Activated CD4-positive, alpha-beta T cell treated with anti-CD3 and anti-CD28 coated beads, Interleukin-2, amount 10 ng/mL, durations not matched to agents 7 days and 5 days (primary cell): ENCODE data around the gene VWA8. TPM values are rescaled to one million over a fixed set of nuclear protein-coding genes. Genes with fewer than 3 reads are reported as not detected.
"Not testable (repeated sequence)": the region's sequence is repeated elsewhere in the genome, so short reads cannot be mapped to it uniquely, and the experiment has no call there.

Source experiments
- CTCF ChIA-PET: fragments of 350-600 bp; sonication (Branson Sonifier 250); formaldehyde crosslinking; loops from one replicate; lab custom pipeline; 2021; ENCODE audit warnings: antibody characterized with exemption; lab: Charles Lee
- POLR2A ChIA-PET: fragments of 350-600 bp; sonication (Branson Sonifier 250); formaldehyde crosslinking; loops from one replicate; lab custom pipeline; 2021; ENCODE audit warnings: antibody characterized with exemption; lab: Charles Lee
- DNase-seq: peaks from one replicate; pipeline ENCODE4 v3.0.0-alpha.2; 2020
- H3K27ac Mint-ChIP-seq: one replicate; pipeline ENCODE4 v1.8.0; 2021; ENCODE audit warnings: mild to moderate bottlenecking, moderate library complexity, mixed read lengths
- H3K27me3 Mint-ChIP-seq: one replicate; pipeline ENCODE4 v1.8.0; 2021; ENCODE audit warnings: mixed read lengths
- H3K36me3 Mint-ChIP-seq: one replicate; pipeline ENCODE4 v1.8.0; 2021; ENCODE audit warnings: low read depth, mixed read lengths
- H3K4me1 Mint-ChIP-seq: one replicate; pipeline ENCODE4 v1.8.0; 2021; ENCODE audit warnings: mixed read lengths
- H3K4me3 Mint-ChIP-seq: one replicate; pipeline ENCODE4 v1.8.0; 2021; ENCODE audit warnings: mild to moderate bottlenecking, moderate library complexity, mixed read lengths
- H3K9me3 Mint-ChIP-seq: one replicate; pipeline ENCODE4 v1.8.0; 2021; ENCODE audit warnings: mixed read lengths
- total RNA-seq, 2 experiments: library from RNA; stranded (reverse); gene quantifications; one replicate each; pipeline ENCODE4 v1.2.3, GENCODE V29; 2021

The VWA8 gene
- total RNA-seq, 2 experiments from 2014 or later: 17.8 to 17.9 TPM

- ChIA-PET CTCF (no interaction called here), POLR2A (no interaction called here)
- H3K9me3 Mint-ChIP-seq: no peaks in the 10 kb centered on the region
- no peaks in the 10 kb centered on the region for H3K27me3 Mint-ChIP-seq
- H3K27ac Mint-ChIP-seq: no peak overlapping the region
- peaks cover 19% of the 10 kb centered on the region for H3K36me3 Mint-ChIP-seq
- no peak overlapping the region for H3K4me3 Mint-ChIP-seq
- no peak for DNase-seq
- H3K4me1 Mint-ChIP-seq: peaks cover 11% of the 10 kb centered on the region
These were observed 378.9 kb downstream of the VWA8 start for GRCh38 chr13:41582027-41582463.

- peaks cover 16% of the 10 kb centered on the region for H3K4me1 Mint-ChIP-seq
- H3K4me3 Mint-ChIP-seq: no peak overlapping the region
- H3K9me3 Mint-ChIP-seq: no peaks in the 10 kb centered on the region
- DNase-seq: no peak
- H3K27ac Mint-ChIP-seq: peak overlapping the region; percentile 33
- ChIA-PET POLR2A (no interaction called here), CTCF (interaction anchor here (1.4 kb wide), 1 partner anchor 9 kb away, joined by 3 read pairs; no protein-coding TSS in a partner anchor)
- no peaks in the 10 kb centered on the region for H3K27me3 Mint-ChIP-seq
- peaks cover 29% of the 10 kb centered on the region for H3K36me3 Mint-ChIP-seq
These were observed 380.6 kb downstream of the VWA8 start for GRCh38 chr13:41580345-41580744.

GRCh38 chr13:41579881-41580280 is 381.0 kb downstream of the VWA8 start:
- peaks cover 32% of the 10 kb centered on the region for H3K36me3 Mint-ChIP-seq
- H3K27ac Mint-ChIP-seq: no peak overlapping the region
- no peak for DNase-seq
- ChIA-PET POLR2A (no interaction called here), CTCF (interaction anchor here (0.6 to 1.4 kb wide), 4 partner anchors 9 to 652 kb away, joined by 3 to 4 read pairs (median 3); no protein-coding TSS in a partner anchor)
- no peaks in the 10 kb centered on the region for H3K9me3 Mint-ChIP-seq
- no peaks in the 10 kb centered on the region for H3K27me3 Mint-ChIP-seq
- H3K4me3 Mint-ChIP-seq: no peak overlapping the region
- peaks cover 16% of the 10 kb centered on the region for H3K4me1 Mint-ChIP-seq

GRCh38 chr13:41579168-41579567 is 381.7 kb downstream of the VWA8 start:
- ChIA-PET POLR2A (no interaction called here), CTCF (interaction anchor here (0.6 to 1.4 kb wide), 4 partner anchors 10 to 653 kb away, joined by 3 to 4 read pairs (median 3); no protein-coding TSS in a partner anchor)
- Mint-ChIP-seq H3K4me1 (peaks cover 16% of the 10 kb centered on the region), H3K27me3 (no peaks in the 10 kb centered on the region), H3K9me3 (no peaks in the 10 kb centered on the region), H3K27ac (no peak overlapping the region), H3K4me3 (no peak overlapping the region), H3K36me3 (peaks cover 37% of the 10 kb centered on the region)
- no peak for DNase-seq

- Mint-ChIP-seq H3K4me1 (peaks cover 16% of the 10 kb centered on the region), H3K27ac (no peak overlapping the region), H3K27me3 (no peaks in the 10 kb centered on the region), H3K9me3 (no peaks in the 10 kb centered on the region), H3K36me3 (peaks cover 34% of the 10 kb centered on the region), H3K4me3 (no peak overlapping the region)
- CTCF ChIA-PET: interaction anchor here (1.3 kb wide), 1 partner anchor 13 kb away, joined by 5 read pairs; no protein-coding TSS in a partner anchor
- POLR2A ChIA-PET: no interaction called here
- no peak for DNase-seq
These were observed 382.5 kb downstream of the VWA8 start for GRCh38 chr13:41578371-41578770.

GRCh38 chr13:41577436-41577835 is 383.5 kb downstream of the VWA8 start:
- ChIA-PET CTCF (interaction anchor here (1.3 kb wide), 1 partner anchor 12 kb away, joined by 5 read pairs; no protein-coding TSS in a partner anchor), POLR2A (no interaction called here)
- Mint-ChIP-seq H3K27ac (peak overlapping the region; percentile 58), H3K4me1 (peaks cover 14% of the 10 kb centered on the region), H3K9me3 (no peaks in the 10 kb centered on the region), H3K4me3 (no peak overlapping the region), H3K36me3 (peaks cover 32% of the 10 kb centered on the region), H3K27me3 (no peaks in the 10 kb centered on the region)
- no peak for DNase-seq

- H3K27ac Mint-ChIP-seq, H3K27me3 Mint-ChIP-seq, H3K9me3 Mint-ChIP-seq, DNase-seq, H3K4me3 Mint-ChIP-seq, POLR2A ChIA-PET: not testable (repeated sequence)
- H3K4me1 Mint-ChIP-seq: peaks cover 14% of the 10 kb centered on the region
- CTCF ChIA-PET: interaction anchor here (1.6 kb wide), 1 partner anchor 11 kb away, joined by 3 read pairs; no protein-coding TSS in a partner anchor
- peaks cover 25% of the 10 kb centered on the region for H3K36me3 Mint-ChIP-seq
These were observed 387.3 kb downstream of the VWA8 start for GRCh38 chr13:41573640-41574039.

- CTCF ChIA-PET: interaction anchor here (1.6 kb wide), 1 partner anchor 9 kb away, joined by 3 read pairs; no protein-coding TSS in a partner anchor
- DNase-seq, H3K27ac Mint-ChIP-seq, H3K27me3 Mint-ChIP-seq, H3K4me3 Mint-ChIP-seq, H3K4me1 Mint-ChIP-seq, H3K9me3 Mint-ChIP-seq, POLR2A ChIA-PET: not testable (repeated sequence)
- H3K36me3 Mint-ChIP-seq: peaks cover 27% of the 10 kb centered on the region
These were observed 389.0 kb downstream of the VWA8 start for GRCh38 chr13:41571817-41572340.

- POLR2A ChIA-PET: no interaction called here
- peaks cover 6% of the 10 kb centered on the region for H3K36me3 Mint-ChIP-seq
- no peak overlapping the region for H3K27ac Mint-ChIP-seq
- H3K27me3 Mint-ChIP-seq: no peaks in the 10 kb centered on the region
- CTCF ChIA-PET: interaction anchor here (1.1 to 2.8 kb wide), 2 partner anchors 10 to 20 kb away, joined by 3 to 7 read pairs; no protein-coding TSS in a partner anchor
- H3K9me3 Mint-ChIP-seq: no peaks in the 10 kb centered on the region
- H3K4me1 Mint-ChIP-seq: no peaks in the 10 kb centered on the region
- no peak for DNase-seq
- H3K4me3 Mint-ChIP-seq: no peak overlapping the region
These were observed 391.9 kb downstream of the VWA8 start for GRCh38 chr13:41568972-41569351.

- ChIA-PET POLR2A (no interaction called here), CTCF (interaction anchor here (2.8 kb wide), 1 partner anchor 9 kb away, joined by 7 read pairs; no protein-coding TSS in a partner anchor)
- H3K9me3 Mint-ChIP-seq: no peaks in the 10 kb centered on the region
- peaks cover 4% of the 10 kb centered on the region for H3K4me1 Mint-ChIP-seq
- H3K27ac Mint-ChIP-seq: no peak overlapping the region
- peaks cover 6% of the 10 kb centered on the region for H3K36me3 Mint-ChIP-seq
- DNase-seq: no peak
- no peak overlapping the region for H3K4me3 Mint-ChIP-seq
- no peaks in the 10 kb centered on the region for H3K27me3 Mint-ChIP-seq
These were observed 392.6 kb downstream of the VWA8 start for GRCh38 chr13:41568143-41568971.

GRCh38 chr13:41567363-41567762 is 393.5 kb downstream of the VWA8 start:
- no peak overlapping the region for H3K27ac Mint-ChIP-seq
- H3K4me1 Mint-ChIP-seq: peaks cover 7% of the 10 kb centered on the region
- ChIA-PET POLR2A (no interaction called here), CTCF (interaction anchor here (0.6 kb wide), 1 partner anchor 12 kb away, joined by 3 read pairs; no protein-coding TSS in a partner anchor)
- no peaks in the 10 kb centered on the region for H3K9me3 Mint-ChIP-seq
- peaks cover 6% of the 10 kb centered on the region for H3K36me3 Mint-ChIP-seq
- no peaks in the 10 kb centered on the region for H3K27me3 Mint-ChIP-seq
- no peak for DNase-seq
- H3K4me3 Mint-ChIP-seq: no peak overlapping the region

- H3K36me3 Mint-ChIP-seq: peaks cover 6% of the 10 kb centered on the region
- peaks cover 7% of the 10 kb centered on the region for H3K4me1 Mint-ChIP-seq
- H3K4me3 Mint-ChIP-seq: no peak overlapping the region
- no peaks in the 10 kb centered on the region for H3K9me3 Mint-ChIP-seq
- CTCF ChIA-PET: interaction anchor here (0.5 to 1.6 kb wide), 4 partner anchors 12 to 22 kb away, joined by 5 to 6 read pairs (median 5); no protein-coding TSS in a partner anchor
- POLR2A ChIA-PET: no interaction called here
- H3K27me3 Mint-ChIP-seq: no peaks in the 10 kb centered on the region
- no peak overlapping the region for H3K27ac Mint-ChIP-seq
- DNase-seq: no peak
These were observed 395.1 kb downstream of the VWA8 start for GRCh38 chr13:41565846-41566245.

GRCh38 chr13:41565216-41565615 is 395.7 kb downstream of the VWA8 start:
- POLR2A ChIA-PET: no interaction called here
- H3K4me3 Mint-ChIP-seq: no peak overlapping the region
- H3K27me3 Mint-ChIP-seq: no peaks in the 10 kb centered on the region
- H3K9me3 Mint-ChIP-seq: no peaks in the 10 kb centered on the region
- CTCF ChIA-PET: interaction anchor here (0.6 to 1.6 kb wide), 5 partner anchors 13 to 1054 kb away, joined by 3 to 6 read pairs (median 5); no protein-coding TSS in a partner anchor
- peaks cover 7% of the 10 kb centered on the region for H3K4me1 Mint-ChIP-seq
- H3K27ac Mint-ChIP-seq: no peak overlapping the region
- no peak for DNase-seq
- peaks cover 6% of the 10 kb centered on the region for H3K36me3 Mint-ChIP-seq
